Keratinocyte (primary cell): ENCODE measurements around the gene SLC31A2. TPM values are rescaled to one million over a fixed set of nuclear protein-coding genes. Genes with fewer than 3 reads are reported as not detected.

ENCODE experiments used
- DNase-seq: peaks from one replicate; pipeline ENCODE4 v3.0.0-alpha.2; 2011; ENCODE audit warnings: low read depth, missing footprints, low spot score
- FAIRE-seq: peaks from 2 replicates; lab custom pipeline; 2011; peaks lifted over from hg19 to GRCh38; lab: Jason Lieb, UNC
- H2AFZ ChIP-seq: 2 replicates; pipeline ENCODE4 v1.6.0; 2012; ENCODE audit warnings: low read length, control low read depth, inconsistent platforms; ENCODE audit not compliant: control insufficient read depth
- H3K27ac ChIP-seq: 2 replicates; pipeline ENCODE4 v1.5.1; 2011; ENCODE audit warnings: low read length; ENCODE audit not compliant: control insufficient read depth, insufficient read depth
- H3K27me3 ChIP-seq: 3 replicates; pipeline ENCODE4 v1.6.0; 2011; ENCODE audit warnings: low read length; ENCODE audit not compliant: control insufficient read depth, insufficient read depth; ENCODE audit errors: extremely low read depth
- H3K36me3 ChIP-seq, 2 experiments: 2 replicates in 1 of 2; 3 replicates in 1 of 2; pipeline ENCODE4 v1.5.1; 2011; ENCODE audit warnings: low read length in 2 of 2, mild to moderate bottlenecking in 1 of 2; ENCODE audit not compliant: control insufficient read depth in 2 of 2, insufficient read depth in 2 of 2; ENCODE audit errors: extremely low read depth in 1 of 2
- H3K4me1 ChIP-seq: 3 replicates; pipeline ENCODE4 v1.5.1; 2011; ENCODE audit warnings: low read length; ENCODE audit not compliant: control insufficient read depth, insufficient read depth; ENCODE audit errors: extremely low read depth
- H3K4me2 ChIP-seq: 3 replicates; pipeline ENCODE4 v1.6.0; 2011; ENCODE audit warnings: low read depth, low read length; ENCODE audit not compliant: control insufficient read depth, insufficient read depth; ENCODE audit errors: extremely low read depth
- H3K4me3 ChIP-seq, 3 experiments: fragments of 200-600 bp in 1 of 3; sonication (generic) in 1 of 3; 2 replicates in 2 of 3; 3 replicates in 1 of 3; pipeline ENCODE4 v1.5.1; 2011 to 2016; ENCODE audit warnings: low read length in 3 of 3, mild to moderate bottlenecking in 3 of 3, control low read depth in 2 of 3, inconsistent platforms in 1 of 3, low read depth in 1 of 3, mixed read lengths in 1 of 3, mixed run types in 1 of 3, moderate library complexity in 1 of 3; ENCODE audit not compliant: control insufficient read depth in 2 of 3, insufficient read depth in 2 of 3; ENCODE audit errors: extremely low read depth in 1 of 3
- H3K79me2 ChIP-seq: 2 replicates; pipeline ENCODE4 v1.6.0; 2012; ENCODE audit warnings: low read length; ENCODE audit not compliant: control insufficient read depth, insufficient read depth
- H3K9ac ChIP-seq: 3 replicates; pipeline ENCODE4 v1.6.0; 2011; ENCODE audit warnings: low read length; ENCODE audit not compliant: control insufficient read depth, insufficient read depth; ENCODE audit errors: extremely low read depth
- H3K9me1 ChIP-seq: 3 replicates; pipeline ENCODE4 v1.6.0; 2011; ENCODE audit warnings: low read length; ENCODE audit not compliant: control insufficient read depth, insufficient read depth; ENCODE audit errors: extremely low read depth
- H3K9me3 ChIP-seq: 2 replicates; pipeline ENCODE4 v1.5.1; 2012; ENCODE audit warnings: low read depth, low read length; ENCODE audit not compliant: control insufficient read depth
- H4K20me1 ChIP-seq: 3 replicates; pipeline ENCODE4 v1.6.0; 2011; ENCODE audit warnings: low read length; ENCODE audit not compliant: control insufficient read depth, insufficient read depth; ENCODE audit errors: extremely low read depth
- CTCF ChIP-seq, 3 experiments: IDR thresholded peaks in 1 of 3; conservative IDR thresholded peaks in 1 of 3; optimal IDR thresholded peaks in 1 of 3; 2 replicates in 2 of 3; 3 replicates in 1 of 3; pipeline versions ENCODE3 to v1.5.1; 2011; ENCODE audit warnings: low read length in 3 of 3, mild to moderate bottlenecking in 3 of 3, moderate library complexity in 2 of 3, control low read depth in 1 of 3, inconsistent platforms in 1 of 3; ENCODE audit not compliant: insufficient read depth in 2 of 3; ENCODE audit errors: extremely low read depth in 1 of 3
- EZH2 ChIP-seq: IDR thresholded peaks from one replicate; pipeline ENCODE4 v1.6.1; 2012; ENCODE audit warnings: inconsistent platforms, mild to moderate bottlenecking, low read length, moderate library complexity
- dilution Hi-C: fragments of 300-500 bp; cut with MboI; formaldehyde crosslinking; loops from one replicate; pipeline ENCODE4 v1.7.0; 2020; ENCODE audit warnings: low sequenced_read_pairs; ENCODE audit not compliant: extremely low pct_ligation_motif_present
- polyA plus RNA-seq, 5 experiments: library from polyadenylated mRNA; depleted of rRNA in 3 of 5; stranded (reverse) in 3 of 5; stranded (forward) in 1 of 5; unstranded in 1 of 5; fragments of >200 nt; gene quantifications; 1 replicate in 1 of 5; 2 replicates in 3 of 5; 3 replicates in 1 of 5; pipeline versions ENCODE4 v1.2.1 to v1.2.3, GENCODE V29; 2011 to 2012; ENCODE audit warnings: missing spikeins in 2 of 5, low read depth in 1 of 5, low replicate concordance in 1 of 5

SLC31A2 gene
- polyA plus RNA-seq, 1 donor (not counting 4 experiments of a cell fraction or from before 2014, with no cell fraction given), result 111 TPM

- no peak overlapping the region for H3K27ac ChIP-seq
- H3K79me2 ChIP-seq, result no peaks in the 10 kb centered on the region
- no peak overlapping the region for H2AFZ ChIP-seq
- no peaks in the 10 kb centered on the region for H3K4me1 ChIP-seq
- FAIRE-seq (no peak), DNase-seq (no peak)
- H3K9me3 ChIP-seq, result no peaks in the 10 kb centered on the region
- H3K36me3 ChIP-seq, result no peaks in the 10 kb centered on the region
- no peak overlapping the region for H3K9ac ChIP-seq
- H3K4me2 ChIP-seq, result no peak overlapping the region
- peaks cover 10% of the 10 kb centered on the region for H3K27me3 ChIP-seq
- no peak for TF ChIP-seq EZH2
- no peak for TF ChIP-seq CTCF (optimal IDR thresholded peaks at IDR 0.05 in 1 of 3, IDR thresholded peaks at IDR 0.05 in 1 of 3, conservative IDR thresholded peaks at IDR 0.05 in 1 of 3; ENCODE audit: extremely low read depth in 1 of 3, insufficient read depth in 2 of 3, low read length in 3 of 3)
- H3K9me1 ChIP-seq, result no peaks in the 10 kb centered on the region
- dilution Hi-C loops, result no loop called here
- H4K20me1 ChIP-seq, result no peaks in the 10 kb centered on the region
- H3K4me3 ChIP-seq, result no peak overlapping the region
Observed at GRCh38 chr9:113137196-113138168, 13.3 kb upstream of the SLC31A2 start.

- TF ChIP-seq EZH2, result no peak
- no peak for TF ChIP-seq CTCF (optimal IDR thresholded peaks at IDR 0.05 in 1 of 3, IDR thresholded peaks at IDR 0.05 in 1 of 3, conservative IDR thresholded peaks at IDR 0.05 in 1 of 3; ENCODE audit: extremely low read depth in 1 of 3, insufficient read depth in 2 of 3, low read length in 3 of 3)
Observed at GRCh38 chr9:113138760-113139159, 12.0 kb upstream of the SLC31A2 start.

More at GRCh38 chr9:113138760-113139159, 12.0 kb upstream of the SLC31A2 start:
- Histone ChIP-seq H2AFZ (no peak overlapping the region), H3K9me3 (no peaks in the 10 kb centered on the region), H3K36me3 (no peaks in the 10 kb centered on the region), H3K27ac (no peak overlapping the region), H3K9me1 (no peaks in the 10 kb centered on the region), H3K4me1 (no peaks in the 10 kb centered on the region), H3K9ac (no peak overlapping the region), H3K79me2 (no peaks in the 10 kb centered on the region), H3K4me2 (no peak overlapping the region), H3K27me3 (peaks cover 21% of the 10 kb centered on the region), H4K20me1 (no peaks in the 10 kb centered on the region), H3K4me3 (no peak overlapping the region)
- FAIRE-seq (no peak), DNase-seq (no peak)
- dilution Hi-C loops, result no loop called here
